B cell (primary cell): ENCODE results near the gene PFKFB1. TPM values are rescaled to one million over a fixed set of nuclear protein-coding genes. Genes with fewer than 3 reads are reported as not detected.

ENCODE experiments used
- ATAC-seq: fragments of 200-7000 bp; cut with Tn5 transposase; one replicate; pipeline ENCODE4 v1.10.0; 2021; ENCODE audit warnings: low read depth, mild to moderate bottlenecking, moderate number of reproducible peaks, moderate library complexity
- CTCF ChIA-PET: fragments of 350-600 bp; sonication (Branson Sonifier 250); formaldehyde crosslinking; loops from one replicate; lab custom pipeline; 2021; ENCODE audit warnings: antibody characterized with exemption, inconsistent platforms; lab: Charles Lee
- POLR2A ChIA-PET: fragments of 350-600 bp; sonication (Branson Sonifier 250); formaldehyde crosslinking; loops from one replicate; lab custom pipeline; 2021; ENCODE audit warnings: antibody characterized with exemption; lab: Charles Lee
- DNase-seq: peaks from one replicate; pipeline ENCODE4 v3.0.0; 2013
- H2AFZ ChIP-seq: 2 replicates; pipeline ENCODE4 v1.6.1; 2012; ENCODE audit warnings: mild to moderate bottlenecking, low read depth, low read length; ENCODE audit not compliant: insufficient read depth, poor library complexity, severe bottlenecking
- H3K27ac ChIP-seq, 2 donors: 1 replicate in 1 of 2; 2 replicates in 1 of 2; pipeline ENCODE4 v1.5.1; 2012 to 2013; ENCODE audit warnings: low read length in 2 of 2, mild to moderate bottlenecking in 2 of 2, moderate library complexity in 1 of 2
- H3K27me3 ChIP-seq, 4 experiments: fragments of 200-600 bp in 1 of 4; sonication (generic) in 1 of 4; replicated peaks in 1 of 4; 1 replicate in 2 of 4; 2 replicates in 2 of 4; pipeline versions ENCODE4 v1.6.1 to v1.7.0; 2013 to 2016; ENCODE audit warnings: low read length in 3 of 4, mild to moderate bottlenecking in 2 of 4, mixed read lengths in 1 of 4, moderate library complexity in 1 of 4; ENCODE audit not compliant: insufficient read depth in 4 of 4, control insufficient read depth in 3 of 4; ENCODE audit errors: control extremely low read depth in 1 of 4
- H3K36me3 ChIP-seq, 2 experiments: replicated peaks in 1 of 2; 1 replicate in 1 of 2; 2 replicates in 1 of 2; pipeline versions ENCODE4 v1.6.1 to v1.7.1; 2013; ENCODE audit warnings: low read length in 1 of 2; ENCODE audit not compliant: insufficient read depth in 2 of 2, control insufficient read depth in 1 of 2; ENCODE audit errors: control extremely low read depth in 1 of 2, extremely low read depth in 1 of 2
- H3K4me1 ChIP-seq, 2 donors: fragments of 200-600 bp in 1 of 2; sonication (generic) in 1 of 2; 1 replicate in 1 of 2; 2 replicates in 1 of 2; pipeline versions ENCODE4 v1.5.1 to v1.6.1; 2013 to 2017; ENCODE audit warnings: low read length in 2 of 2; ENCODE audit not compliant: control insufficient read depth in 2 of 2, insufficient read depth in 2 of 2
- H3K4me2 ChIP-seq: replicated peaks from 2 replicates; pipeline ENCODE3; 2012; ENCODE audit warnings: mild to moderate bottlenecking, low read depth, low read length; ENCODE audit not compliant: poor library complexity, severe bottlenecking
- H3K4me3 ChIP-seq, 5 experiments: fragments of 200-600 bp in 1 of 5; sonication (generic) in 1 of 5; 1 replicate in 3 of 5; 2 replicates in 2 of 5; pipeline versions ENCODE4 v1.5.1 to v1.7.0; 2011 to 2016; ENCODE audit warnings: low read length in 4 of 5, mild to moderate bottlenecking in 4 of 5, low read depth in 2 of 5, control low read depth in 1 of 5, moderate library complexity in 1 of 5; ENCODE audit not compliant: insufficient read depth in 1 of 5; ENCODE audit errors: control extremely low read depth in 1 of 5, extremely low read depth in 1 of 5
- H3K79me2 ChIP-seq: fragments of 200-600 bp; sonication (generic); one replicate; pipeline ENCODE4 v1.6.0; 2016; ENCODE audit warnings: low read length; ENCODE audit not compliant: control insufficient read depth, insufficient read depth
- H3K9ac ChIP-seq: fragments of 200-600 bp; sonication (generic); 2 replicates; pipeline ENCODE4 v1.6.1; 2017; ENCODE audit warnings: mild to moderate bottlenecking, low read length, moderate library complexity
- H3K9me3 ChIP-seq, 3 donors: one replicate each; pipeline versions ENCODE4 v1.6.1 to v1.7.1; 2013; ENCODE audit warnings: low read length in 2 of 3; ENCODE audit not compliant: control insufficient read depth in 2 of 3, insufficient read depth in 1 of 3; ENCODE audit errors: control extremely low read depth in 1 of 3
- H4K20me1 ChIP-seq: 2 replicates; pipeline ENCODE4 v1.6.0; 2012; ENCODE audit warnings: mild to moderate bottlenecking, low read length; ENCODE audit not compliant: insufficient read depth, control insufficient read depth, poor library complexity, severe bottlenecking
- H3K27ac Mint-ChIP-seq: one replicate; pipeline ENCODE4 v1.8.0; 2021; ENCODE audit warnings: mixed read lengths
- H3K27me3 Mint-ChIP-seq: one replicate; pipeline ENCODE4 v1.8.0; 2021; ENCODE audit warnings: mixed read lengths
- H3K4me1 Mint-ChIP-seq: one replicate; pipeline ENCODE4 v1.8.0; 2021; ENCODE audit warnings: mixed read lengths
- H3K4me3 Mint-ChIP-seq: one replicate; pipeline ENCODE4 v1.8.0; 2021; ENCODE audit warnings: mixed read lengths
- H3K9me3 Mint-ChIP-seq: one replicate; pipeline ENCODE4 v1.8.0; 2022; ENCODE audit warnings: mixed read lengths; ENCODE audit not compliant: insufficient read depth
- EZH2 ChIP-seq: IDR thresholded peaks from 2 replicates; pipeline ENCODE4 v1.6.1; 2012; ENCODE audit warnings: borderline replicate concordance, low read depth, mild to moderate bottlenecking, moderate library complexity, low read length; ENCODE audit not compliant: insufficient read depth, poor library complexity, severe bottlenecking
- WGBS: methylation state at CpG from one replicate; pipeline ENCODE4 v1.1.5; 2013; ENCODE audit warnings: missing lambda C conversion rate; ENCODE audit not compliant: insufficient coverage; 5-methylcytosine and 5-hydroxymethylcytosine counted together
- intact Hi-C: fragments of 100-400 bp; cut with micrococcal nuclease; formaldehyde crosslinking; loops from one replicate; pipeline ENCODE4 v1.10.0; 2022
- polyA plus RNA-seq: library from polyadenylated mRNA; depleted of rRNA; stranded (reverse); fragments of >200 nt; gene quantifications from 2 replicates; pipeline ENCODE4 v1.2.3, GENCODE V29; 2012
- total RNA-seq, 2 donors: library from RNA; stranded (reverse); fragments of 120-200 nt in 1 of 2; gene quantifications; 1 replicate in 1 of 2; 2 replicates in 1 of 2; pipeline versions ENCODE4 v1.2.3 to v1.2.4, GENCODE V29; 2013 to 2022
- TF ChIP-seq, protein P1 (sequence below): fragments of 200-600 bp; IDR thresholded peaks from one replicate; pipeline ENCODE4 v1.8.0; 2022; ENCODE audit warnings: antibody characterized with exemption, mild to moderate bottlenecking

The PFKFB1 gene
- total and polyA plus RNA-seq, 2 donors (not counting 1 experiment from before 2014, with no cell fraction given) = 0.37 to 0.47 TPM

DNA sequence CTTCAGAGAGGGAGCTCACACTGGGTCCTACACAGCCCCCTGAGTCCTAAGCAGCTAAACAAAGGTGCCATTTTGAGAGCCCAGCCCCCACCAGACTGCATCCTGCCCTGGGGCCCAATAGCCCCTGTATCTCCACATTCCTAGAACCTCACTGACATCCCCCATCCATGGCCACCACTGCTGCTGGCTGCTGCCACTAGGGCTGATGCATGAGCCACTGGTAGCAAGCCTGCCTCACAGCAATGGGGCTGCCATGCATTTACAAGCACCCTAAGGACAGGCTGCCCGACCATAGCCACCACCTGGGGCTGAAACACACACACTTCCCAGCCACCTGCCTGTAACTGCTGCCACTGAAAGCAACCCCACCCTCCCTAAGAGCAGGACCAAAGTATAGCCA, 99.8 kb downstream of the PFKFB1 start:
- ChIA-PET CTCF (no interaction called here), POLR2A (no interaction called here)
- Histone ChIP-seq H3K9me3 (peaks cover 0 to 8% (median 2%) of the 10 kb centered on the region in 3 donors), H3K4me3 (no peak overlapping the region), H2AFZ (no peak overlapping the region), H3K27me3 (no peaks in the 10 kb centered on the region), H4K20me1 (no peaks in the 10 kb centered on the region), H3K27ac (no peak overlapping the region), H3K36me3 (no peaks in the 10 kb centered on the region), H3K9ac (no peak overlapping the region), H3K4me2 (no peak overlapping the region), H3K79me2 (no peaks in the 10 kb centered on the region), H3K4me1 (no peaks in the 10 kb centered on the region)
- no peak overlapping the region for H3K27ac Mint-ChIP-seq
- H3K4me1 Mint-ChIP-seq = no peaks in the 10 kb centered on the region
- H3K9me3 Mint-ChIP-seq = no peaks in the 10 kb centered on the region
- WGBS = no CpG with 5 or more reads among the region's 1 CpG
- H3K4me3 Mint-ChIP-seq = no peak overlapping the region
- intact Hi-C loops = loop anchor here (5.0 kb wide), 1 partner anchor 1353 kb away; no protein-coding TSS in a partner anchor
- no peak for ATAC-seq
- no peak for TF ChIP-seq EZH2
- TF ChIP-seq, protein P1, sequence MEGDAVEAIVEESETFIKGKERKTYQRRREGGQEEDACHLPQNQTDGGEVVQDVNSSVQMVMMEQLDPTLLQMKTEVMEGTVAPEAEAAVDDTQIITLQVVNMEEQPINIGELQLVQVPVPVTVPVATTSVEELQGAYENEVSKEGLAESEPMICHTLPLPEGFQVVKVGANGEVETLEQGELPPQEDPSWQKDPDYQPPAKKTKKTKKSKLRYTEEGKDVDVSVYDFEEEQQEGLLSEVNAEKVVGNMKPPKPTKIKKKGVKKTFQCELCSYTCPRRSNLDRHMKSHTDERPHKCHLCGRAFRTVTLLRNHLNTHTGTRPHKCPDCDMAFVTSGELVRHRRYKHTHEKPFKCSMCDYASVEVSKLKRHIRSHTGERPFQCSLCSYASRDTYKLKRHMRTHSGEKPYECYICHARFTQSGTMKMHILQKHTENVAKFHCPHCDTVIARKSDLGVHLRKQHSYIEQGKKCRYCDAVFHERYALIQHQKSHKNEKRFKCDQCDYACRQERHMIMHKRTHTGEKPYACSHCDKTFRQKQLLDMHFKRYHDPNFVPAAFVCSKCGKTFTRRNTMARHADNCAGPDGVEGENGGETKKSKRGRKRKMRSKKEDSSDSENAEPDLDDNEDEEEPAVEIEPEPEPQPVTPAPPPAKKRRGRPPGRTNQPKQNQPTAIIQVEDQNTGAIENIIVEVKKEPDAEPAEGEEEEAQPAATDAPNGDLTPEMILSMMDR = no peak
- DNase-seq = no peak
- peaks cover 11% of the 10 kb centered on the region for H3K27me3 Mint-ChIP-seq

GRCh38 chrX:54891573-54891972, 102.4 kb downstream of the PFKFB1 start:
- Histone ChIP-seq H4K20me1 (no peaks in the 10 kb centered on the region), H3K4me1 (no peaks in the 10 kb centered on the region), H3K27ac (no peak overlapping the region), H3K27me3 (peaks cover 0 to 3% (median 0%) of the 10 kb centered on the region in 4 experiments), H3K4me3 (no peak overlapping the region), H3K36me3 (no peaks in the 10 kb centered on the region), H3K9ac (no peak overlapping the region), H3K4me2 (no peak overlapping the region), H3K79me2 (no peaks in the 10 kb centered on the region), H2AFZ (no peak overlapping the region), H3K9me3 (peaks cover 0 to 8% (median 2%) of the 10 kb centered on the region in 3 donors)
- no peak overlapping the region for H3K27ac Mint-ChIP-seq
- TF ChIP-seq EZH2 = no peak
- TF ChIP-seq, protein P1 = peak; percentile 39
- intact Hi-C loops = loop anchor here (5.0 kb wide), 1 partner anchor 1356 kb away; no protein-coding TSS in a partner anchor
- H3K9me3 Mint-ChIP-seq = no peaks in the 10 kb centered on the region
- DNase-seq (peak; percentile 47), ATAC-seq (no peak)
- H3K4me1 Mint-ChIP-seq = no peaks in the 10 kb centered on the region
- H3K27me3 Mint-ChIP-seq = peaks cover 14% of the 10 kb centered on the region
- ChIA-PET CTCF (interaction anchor here (1.0 to 3.0 kb wide), 4 partner anchors 11 to 826 kb away, joined by 3 to 12 read pairs (median 4); partner anchors contain the start of gene RRAGB), POLR2A (no interaction called here)
- WGBS = no CpG with 5 or more reads among the region's 3 CpGs
- no peak overlapping the region for H3K4me3 Mint-ChIP-seq
